A549 (cell line): ENCODE data around the gene MME.

Source experiments
- POLR2A ChIP-seq: IDR thresholded peaks from 2 replicates; pipeline ENCODE4 v1.6.1; 2012; ENCODE audit warnings: mild to moderate bottlenecking, low read length
- TF ChIP-seq, protein P1 (sequence below): fragments of >200 bp; sonication (Bioruptor Twin); formaldehyde crosslinking; IDR thresholded peaks from 3 replicates; pipeline ENCODE4 v1.5.1; 2016
- TF ChIP-seq, protein P2 (sequence below): fragments of 250-450 bp; sonication (Bioruptor Pico); IDR thresholded peaks from 2 replicates; pipeline ENCODE4 v1.5.0; 2021; ENCODE audit warnings: mild to moderate bottlenecking, moderate library complexity, borderline replicate concordance

DNA sequence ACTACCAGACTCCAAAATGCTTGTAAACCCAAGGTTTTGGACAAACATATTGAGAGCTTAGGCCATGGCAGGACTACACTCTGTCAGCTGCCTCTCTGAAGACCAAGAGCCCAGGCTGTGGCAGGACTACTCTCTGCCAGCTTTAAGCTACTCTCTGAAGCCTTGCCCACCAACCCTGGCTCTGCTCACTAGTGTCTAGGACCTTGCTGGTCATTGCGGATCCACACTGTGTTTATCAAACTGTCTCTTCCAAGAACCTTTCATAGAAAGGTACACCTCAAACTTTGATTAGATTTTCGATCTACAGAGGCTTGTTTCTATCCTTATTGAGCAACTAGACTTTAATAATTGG lies 41.9 kb upstream of the MME start:
- no peak for TF ChIP-seq POLR2A
- TF ChIP-seq, protein P1, sequence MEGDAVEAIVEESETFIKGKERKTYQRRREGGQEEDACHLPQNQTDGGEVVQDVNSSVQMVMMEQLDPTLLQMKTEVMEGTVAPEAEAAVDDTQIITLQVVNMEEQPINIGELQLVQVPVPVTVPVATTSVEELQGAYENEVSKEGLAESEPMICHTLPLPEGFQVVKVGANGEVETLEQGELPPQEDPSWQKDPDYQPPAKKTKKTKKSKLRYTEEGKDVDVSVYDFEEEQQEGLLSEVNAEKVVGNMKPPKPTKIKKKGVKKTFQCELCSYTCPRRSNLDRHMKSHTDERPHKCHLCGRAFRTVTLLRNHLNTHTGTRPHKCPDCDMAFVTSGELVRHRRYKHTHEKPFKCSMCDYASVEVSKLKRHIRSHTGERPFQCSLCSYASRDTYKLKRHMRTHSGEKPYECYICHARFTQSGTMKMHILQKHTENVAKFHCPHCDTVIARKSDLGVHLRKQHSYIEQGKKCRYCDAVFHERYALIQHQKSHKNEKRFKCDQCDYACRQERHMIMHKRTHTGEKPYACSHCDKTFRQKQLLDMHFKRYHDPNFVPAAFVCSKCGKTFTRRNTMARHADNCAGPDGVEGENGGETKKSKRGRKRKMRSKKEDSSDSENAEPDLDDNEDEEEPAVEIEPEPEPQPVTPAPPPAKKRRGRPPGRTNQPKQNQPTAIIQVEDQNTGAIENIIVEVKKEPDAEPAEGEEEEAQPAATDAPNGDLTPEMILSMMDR, result no peak
- TF ChIP-seq, protein P2, sequence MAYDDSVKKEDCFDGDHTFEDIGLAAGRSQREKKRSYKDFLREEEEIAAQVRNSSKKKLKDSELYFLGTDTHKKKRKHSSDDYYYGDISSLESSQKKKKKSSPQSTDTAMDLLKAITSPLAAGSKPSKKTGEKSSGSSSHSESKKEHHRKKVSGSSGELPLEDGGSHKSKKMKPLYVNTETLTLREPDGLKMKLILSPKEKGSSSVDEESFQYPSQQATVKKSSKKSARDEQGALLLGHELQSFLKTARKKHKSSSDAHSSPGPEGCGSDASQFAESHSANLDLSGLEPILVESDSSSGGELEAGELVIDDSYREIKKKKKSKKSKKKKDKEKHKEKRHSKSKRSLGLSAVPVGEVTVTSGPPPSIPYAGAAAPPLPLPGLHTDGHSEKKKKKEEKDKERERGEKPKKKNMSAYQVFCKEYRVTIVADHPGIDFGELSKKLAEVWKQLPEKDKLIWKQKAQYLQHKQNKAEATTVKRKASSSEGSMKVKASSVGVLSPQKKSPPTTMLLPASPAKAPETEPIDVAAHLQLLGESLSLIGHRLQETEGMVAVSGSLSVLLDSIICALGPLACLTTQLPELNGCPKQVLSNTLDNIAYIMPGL, result no peak
